Measurements from ENCODE around the gene FNDC11. TPM values are rescaled to one million over a fixed set of nuclear protein-coding genes. Genes with fewer than 3 reads are reported as not detected.

Gene FNDC11
- total RNA-seq, 2 experiments from 2014 or later, result 0.26 to 0.29 TPM

- Mint-ChIP-seq H3K27ac (peak within 1 kb of the TSS; percentile 84), H3K36me3 (ENCODE audit: low read depth) (no peaks in the 10 kb centered on the region), H3K9me3 (ENCODE audit: insufficient read depth) (no peaks in the 10 kb centered on the region), H3K4me1 (ENCODE audit: low read depth) (peaks cover 19% of the 10 kb centered on the region), H3K4me3 (peak within 1 kb of the TSS; percentile 63), H3K27me3 (ENCODE audit: low read depth) (no peaks in the 10 kb centered on the region)
- ATAC-seq (peak; percentile 15), DNase-seq (no peak)
- ChIA-PET CTCF (interaction anchor here (0.6 to 3.2 kb wide), 37 partner anchors 8 to 549 kb away, joined by 3 to 39 read pairs (median 4); partner anchors contain the start of genes C20orf204, GMEB2, HELZ2 and LIME1), POLR2A (interaction anchor here (0.6 to 3.4 kb wide), 11 partner anchors 14 to 718 kb away, joined by 3 to 22 read pairs (median 3); partner anchors contain the start of genes PPDPF, TPD52L2 and UCKL1)
These were observed 16.9 kb upstream of the FNDC11 start, which contains the start of gene PTK6 for GRCh38 chr20:63536997-63537524. Gene PTK6, minus strand, starts transcription at chr20:63537376. Its CDS starts 62 bp downstream, at chr20:63537314.

GRCh38 chr20:63537525-63538203, 16.3 kb upstream of the FNDC11 start:
- ChIA-PET CTCF (interaction anchor here (0.6 to 3.2 kb wide), 40 partner anchors 9 to 584 kb away, joined by 3 to 39 read pairs (median 4); partner anchors contain the start of genes C20orf204, GMEB2, HELZ2 and LIME1), POLR2A (interaction anchor here (0.6 to 3.4 kb wide), 12 partner anchors 13 to 718 kb away, joined by 3 to 22 read pairs (median 3); partner anchors contain the start of genes PPDPF, TPD52L2 and UCKL1)
- no peaks in the 10 kb centered on the region for H3K27me3 Mint-ChIP-seq (ENCODE audit: low read depth)
- no peaks in the 10 kb centered on the region for H3K9me3 Mint-ChIP-seq (ENCODE audit: insufficient read depth)
- no peaks in the 10 kb centered on the region for H3K36me3 Mint-ChIP-seq (ENCODE audit: low read depth)
- DNase-seq, result peak; percentile 97
- peak overlapping the region; percentile 63 for H3K4me3 Mint-ChIP-seq
- peak; percentile 93 for ATAC-seq
- peaks cover 19% of the 10 kb centered on the region for H3K4me1 Mint-ChIP-seq (ENCODE audit: low read depth)
- H3K27ac Mint-ChIP-seq, result peak overlapping the region; percentile 84

- peaks cover 19% of the 10 kb centered on the region for H3K4me1 Mint-ChIP-seq (ENCODE audit: low read depth)
- H3K36me3 Mint-ChIP-seq (ENCODE audit: low read depth), result no peaks in the 10 kb centered on the region
- no peak for DNase-seq
- ChIA-PET CTCF (interaction anchor here (0.8 to 3.2 kb wide), 35 partner anchors 8 to 583 kb away, joined by 3 to 39 read pairs (median 5); partner anchors contain the start of genes C20orf204, GMEB2, HELZ2 and LIME1), POLR2A (interaction anchor here (0.5 to 3.4 kb wide), 9 partner anchors 12 to 327 kb away, joined by 3 to 22 read pairs (median 5); partner anchors contain the start of genes PPDPF and TPD52L2)
- H3K27me3 Mint-ChIP-seq (ENCODE audit: low read depth), result no peaks in the 10 kb centered on the region
- H3K9me3 Mint-ChIP-seq (ENCODE audit: insufficient read depth), result no peaks in the 10 kb centered on the region
- H3K4me3 Mint-ChIP-seq, result no peak overlapping the region
- ATAC-seq, result no peak
- H3K27ac Mint-ChIP-seq, result peak overlapping the region; percentile 84
These were observed 15.5 kb upstream of the FNDC11 start for GRCh38 chr20:63538204-63539091.

- peaks cover 19% of the 10 kb centered on the region for H3K4me1 Mint-ChIP-seq (ENCODE audit: low read depth)
- H3K36me3 Mint-ChIP-seq (ENCODE audit: low read depth), result no peaks in the 10 kb centered on the region
- no peak overlapping the region for H3K27ac Mint-ChIP-seq
- CTCF ChIA-PET, result interaction anchor here (0.9 to 3.2 kb wide), 10 partner anchors 7 to 582 kb away, joined by 3 to 39 read pairs (median 4); partner anchors contain the start of genes LIME1 and PPDPF
- ATAC-seq (no peak), DNase-seq (no peak)
- H3K27me3 Mint-ChIP-seq (ENCODE audit: low read depth), result no peaks in the 10 kb centered on the region
- H3K4me3 Mint-ChIP-seq, result no peak overlapping the region
- POLR2A ChIA-PET, result interaction anchor here (0.6 to 3.4 kb wide), 5 partner anchors 14 to 326 kb away, joined by 3 to 12 read pairs (median 3); partner anchors contain the start of genes HELZ2 and TPD52L2
- H3K9me3 Mint-ChIP-seq (ENCODE audit: insufficient read depth), result no peaks in the 10 kb centered on the region
These were observed 14.9 kb upstream of the FNDC11 start for GRCh38 chr20:63539092-63539430.

- H3K9me3 Mint-ChIP-seq (ENCODE audit: insufficient read depth), result no peaks in the 10 kb centered on the region
- no peaks in the 10 kb centered on the region for H3K36me3 Mint-ChIP-seq (ENCODE audit: low read depth)
- ATAC-seq (no peak), DNase-seq (no peak)
- no peaks in the 10 kb centered on the region for H3K27me3 Mint-ChIP-seq (ENCODE audit: low read depth)
- no peak overlapping the region for H3K4me3 Mint-ChIP-seq
- H3K4me1 Mint-ChIP-seq (ENCODE audit: low read depth), result peaks cover 19% of the 10 kb centered on the region
- ChIA-PET POLR2A (interaction anchor here (0.6 to 3.4 kb wide), 6 partner anchors 13 to 325 kb away, joined by 3 to 12 read pairs (median 3); partner anchors contain the start of genes HELZ2 and TPD52L2), CTCF (interaction anchor here (0.9 to 3.2 kb wide), 6 partner anchors 13 to 197 kb away, joined by 3 to 39 read pairs (median 6); partner anchors contain the start of genes LIME1 and PPDPF)
- H3K27ac Mint-ChIP-seq, result no peak overlapping the region
These were observed 14.3 kb upstream of the FNDC11 start for GRCh38 chr20:63539441-63540370.

GRCh38 chr20:63540417-63541186, 13.4 kb upstream of the FNDC11 start:
- peaks cover 19% of the 10 kb centered on the region for H3K4me1 Mint-ChIP-seq (ENCODE audit: low read depth)
- CTCF ChIA-PET, result interaction anchor here (3.2 kb wide), 1 partner anchor 101 kb away, joined by 39 read pairs; no protein-coding TSS in a partner anchor

GRCh38 chr20:63541371-63541770, 12.6 kb upstream of the FNDC11 start:
- DNase-seq (no peak), ATAC-seq (no peak)
- no peaks in the 10 kb centered on the region for H3K9me3 Mint-ChIP-seq (ENCODE audit: insufficient read depth)
- CTCF ChIA-PET, result interaction anchor here (1.1 kb wide), 1 partner anchor 101 kb away, joined by 4 read pairs; no protein-coding TSS in a partner anchor
- POLR2A ChIA-PET, result no interaction called here
- no peaks in the 10 kb centered on the region for H3K27me3 Mint-ChIP-seq (ENCODE audit: low read depth)
- no peak overlapping the region for H3K27ac Mint-ChIP-seq
- no peaks in the 10 kb centered on the region for H3K36me3 Mint-ChIP-seq (ENCODE audit: low read depth)
- peaks cover 19% of the 10 kb centered on the region for H3K4me1 Mint-ChIP-seq (ENCODE audit: low read depth)
- H3K4me3 Mint-ChIP-seq, result no peak overlapping the region

More at GRCh38 chr20:63540417-63541186, 13.4 kb upstream of the FNDC11 start:
- H3K27me3 Mint-ChIP-seq (ENCODE audit: low read depth), result no peaks in the 10 kb centered on the region
- POLR2A ChIA-PET, result interaction anchor here (1.4 kb wide), 1 partner anchor 324 kb away, joined by 3 read pairs; the partner anchor contains the start of gene TPD52L2
- no peak overlapping the region for H3K27ac Mint-ChIP-seq
- no peak overlapping the region for H3K4me3 Mint-ChIP-seq
- DNase-seq, result no peak
- H3K36me3 Mint-ChIP-seq (ENCODE audit: low read depth), result no peaks in the 10 kb centered on the region
- H3K9me3 Mint-ChIP-seq (ENCODE audit: insufficient read depth), result no peaks in the 10 kb centered on the region
- ATAC-seq, result no peak

GRCh38 chr20:63542031-63542559, 11.9 kb upstream of the FNDC11 start:
- peaks cover 3% of the 10 kb centered on the region for H3K27me3 Mint-ChIP-seq (ENCODE audit: low read depth)
- POLR2A ChIA-PET, result no interaction called here
- H3K9me3 Mint-ChIP-seq (ENCODE audit: insufficient read depth), result no peaks in the 10 kb centered on the region
- DNase-seq (no peak), ATAC-seq (no peak)
- no peaks in the 10 kb centered on the region for H3K36me3 Mint-ChIP-seq (ENCODE audit: low read depth)
- no peak overlapping the region for H3K4me3 Mint-ChIP-seq
- H3K4me1 Mint-ChIP-seq (ENCODE audit: low read depth), result peaks cover 15% of the 10 kb centered on the region
- CTCF ChIA-PET, result interaction anchor here (1.1 kb wide), 1 partner anchor 100 kb away, joined by 4 read pairs; no protein-coding TSS in a partner anchor
- no peak overlapping the region for H3K27ac Mint-ChIP-seq

GRCh38 chr20:63542696-63543095, 11.3 kb upstream of the FNDC11 start:
- Mint-ChIP-seq H3K27ac (no peak overlapping the region), H3K4me3 (no peak overlapping the region), H3K4me1 (ENCODE audit: low read depth) (peaks cover 9% of the 10 kb centered on the region), H3K27me3 (ENCODE audit: low read depth) (peaks cover 3% of the 10 kb centered on the region), H3K9me3 (ENCODE audit: insufficient read depth) (no peaks in the 10 kb centered on the region), H3K36me3 (ENCODE audit: low read depth) (no peaks in the 10 kb centered on the region)
- ATAC-seq (no peak), DNase-seq (no peak)
- CTCF ChIA-PET, result no interaction called here
- POLR2A ChIA-PET, result no interaction called here

- ATAC-seq, result no peak
- POLR2A ChIA-PET, result no interaction called here
- Mint-ChIP-seq H3K4me3 (no peak overlapping the region), H3K9me3 (ENCODE audit: insufficient read depth) (no peaks in the 10 kb centered on the region), H3K27ac (no peak overlapping the region), H3K27me3 (ENCODE audit: low read depth) (peaks cover 3% of the 10 kb centered on the region), H3K36me3 (ENCODE audit: low read depth) (no peaks in the 10 kb centered on the region), H3K4me1 (ENCODE audit: low read depth) (peaks cover 6% of the 10 kb centered on the region)
- DNase-seq, result no peak
- CTCF ChIA-PET, result no interaction called here
These were observed 10.8 kb upstream of the FNDC11 start for GRCh38 chr20:63543131-63543530.

All from activated CD8-positive, alpha-beta T cell treated with anti-CD3 and anti-CD28 coated beads, Interleukin-2, amount 10 ng/mL, durations not matched to agents 7 days and 5 days (primary cell).